Body of pancreas (tissue), 4 donors: Measurements from ENCODE around the gene M1AP.

Experiments
- POLR2A ChIP-seq, 3 donors: fragments of 450-650 bp; IDR thresholded peaks; one replicate each; pipeline ENCODE4 v1.6.1; 2016; ENCODE audit warnings: antibody characterized with exemption in 3 of 3, mild to moderate bottlenecking in 2 of 3
- TF ChIP-seq, protein P1 (sequence below), 7 experiments: fragments of 450-650 bp in 4 of 7; fragments of 200-600 bp in 3 of 7; sonication (generic) in 3 of 7; IDR thresholded peaks; one replicate each; pipeline ENCODE4 v1.5.1; 2016 to 2019; ENCODE audit warnings: antibody characterized with exemption in 7 of 7

DNA sequence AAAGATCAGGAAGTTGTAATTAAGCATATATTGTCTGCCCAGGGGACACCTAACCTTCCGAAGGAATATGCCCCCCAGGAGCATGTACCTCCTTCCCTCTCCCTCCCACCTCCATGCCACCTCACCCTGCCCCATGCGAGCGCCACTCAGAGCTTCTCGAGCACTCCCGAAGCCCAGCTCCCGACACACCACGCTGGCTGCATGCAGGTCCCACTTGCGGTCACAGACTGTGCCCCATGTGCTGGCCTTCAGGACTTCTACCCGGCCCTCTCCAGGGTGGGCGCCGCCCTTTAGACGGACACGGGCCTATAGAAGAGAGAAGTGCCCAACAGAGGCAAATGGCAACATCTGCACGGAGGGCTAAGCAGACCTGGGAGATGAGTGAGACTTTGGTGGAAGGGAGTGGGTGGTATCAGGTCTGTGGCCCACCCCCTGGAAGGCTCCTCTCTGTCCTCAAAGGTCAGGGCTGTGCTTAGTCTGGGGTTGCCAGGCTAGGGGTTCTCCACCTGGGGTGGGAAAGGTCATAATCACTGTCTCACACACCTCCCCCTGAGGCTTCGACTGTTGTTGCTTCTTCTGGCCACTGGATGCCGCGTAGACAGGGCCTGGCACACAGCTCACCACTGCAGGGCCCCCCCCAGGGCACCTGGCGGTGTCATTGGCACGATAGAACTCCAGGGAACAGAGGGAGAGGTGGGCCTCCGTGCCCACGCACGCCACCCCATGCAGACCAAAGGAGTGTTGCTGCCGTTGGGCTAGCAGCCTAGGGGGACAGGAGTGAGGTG is 111.8 kb downstream of the M1AP start:
- TF ChIP-seq POLR2A (IDR thresholded peaks at IDR 0.05) = no peak
- TF ChIP-seq, protein P1, sequence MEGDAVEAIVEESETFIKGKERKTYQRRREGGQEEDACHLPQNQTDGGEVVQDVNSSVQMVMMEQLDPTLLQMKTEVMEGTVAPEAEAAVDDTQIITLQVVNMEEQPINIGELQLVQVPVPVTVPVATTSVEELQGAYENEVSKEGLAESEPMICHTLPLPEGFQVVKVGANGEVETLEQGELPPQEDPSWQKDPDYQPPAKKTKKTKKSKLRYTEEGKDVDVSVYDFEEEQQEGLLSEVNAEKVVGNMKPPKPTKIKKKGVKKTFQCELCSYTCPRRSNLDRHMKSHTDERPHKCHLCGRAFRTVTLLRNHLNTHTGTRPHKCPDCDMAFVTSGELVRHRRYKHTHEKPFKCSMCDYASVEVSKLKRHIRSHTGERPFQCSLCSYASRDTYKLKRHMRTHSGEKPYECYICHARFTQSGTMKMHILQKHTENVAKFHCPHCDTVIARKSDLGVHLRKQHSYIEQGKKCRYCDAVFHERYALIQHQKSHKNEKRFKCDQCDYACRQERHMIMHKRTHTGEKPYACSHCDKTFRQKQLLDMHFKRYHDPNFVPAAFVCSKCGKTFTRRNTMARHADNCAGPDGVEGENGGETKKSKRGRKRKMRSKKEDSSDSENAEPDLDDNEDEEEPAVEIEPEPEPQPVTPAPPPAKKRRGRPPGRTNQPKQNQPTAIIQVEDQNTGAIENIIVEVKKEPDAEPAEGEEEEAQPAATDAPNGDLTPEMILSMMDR (IDR thresholded peaks at IDR 0.05) = no peak
